Spleen (tissue), 11 donors: ENCODE results near the gene RCCD1. TPM values are rescaled to one million over a fixed set of nuclear protein-coding genes. Genes with fewer than 3 reads are reported as not detected.

Source experiments
- DNase-seq: peaks from one replicate; pipeline ENCODE4 v3.0.0-alpha.2; 2020
- H3K27ac ChIP-seq, 8 donors: fragments of 200-600 bp; sonication (generic) in 7 of 8; 1 replicate in 4 of 8; 2 replicates in 4 of 8; pipeline versions ENCODE4 v1.5.0 to v1.8.0; 2016 to 2021; ENCODE audit warnings: inconsistent platforms in 4 of 8, mild to moderate bottlenecking in 4 of 8, moderate library complexity in 1 of 8
- H3K27me3 ChIP-seq, 7 donors: fragments of 200-600 bp; sonication (generic) in 6 of 7; replicated peaks in 1 of 7; 1 replicate in 4 of 7; 2 replicates in 3 of 7; pipeline versions ENCODE4 v1.5.0 to v1.8.0; 2016 to 2021; ENCODE audit warnings: inconsistent platforms in 3 of 7, mild to moderate bottlenecking in 1 of 7
- H3K36me3 ChIP-seq, 6 donors: fragments of 200-600 bp; sonication (generic) in 5 of 6; 1 replicate in 4 of 6; 2 replicates in 2 of 6; pipeline versions ENCODE4 v1.5.0 to v1.8.0; 2016 to 2021; ENCODE audit warnings: inconsistent platforms in 2 of 6
- H3K4me1 ChIP-seq, 6 donors: fragments of 200-600 bp; sonication (generic) in 5 of 6; 1 replicate in 3 of 6; 2 replicates in 3 of 6; pipeline versions ENCODE4 v1.5.0 to v1.8.0; 2016 to 2021; ENCODE audit warnings: inconsistent platforms in 3 of 6
- H3K4me3 ChIP-seq, 8 donors: fragments of 200-600 bp; sonication (generic) in 7 of 8; 1 replicate in 4 of 8; 2 replicates in 4 of 8; pipeline versions ENCODE4 v1.5.0 to v1.8.0; 2016 to 2021; ENCODE audit warnings: inconsistent platforms in 4 of 8, mild to moderate bottlenecking in 4 of 8, moderate library complexity in 2 of 8
- H3K9me3 ChIP-seq, 8 donors: fragments of 200-600 bp; sonication (generic) in 7 of 8; 1 replicate in 4 of 8; 2 replicates in 4 of 8; pipeline versions ENCODE4 v1.5.0 to v1.8.0; 2016 to 2021; ENCODE audit warnings: inconsistent platforms in 4 of 8
- CTCF ChIP-seq, 11 experiments: fragments of 200-600 bp in 7 of 11; fragments of 450-650 bp in 4 of 11; sonication (generic) in 4 of 11; IDR thresholded peaks in 8 of 11; conservative IDR thresholded peaks in 3 of 11; 1 replicate in 7 of 11; 2 replicates in 4 of 11; pipeline versions ENCODE4 v1.4.0 to v1.8.0; 2016 to 2021; ENCODE audit warnings: antibody characterized with exemption in 11 of 11, inconsistent platforms in 4 of 11, mild to moderate bottlenecking in 1 of 11
- POLR2A ChIP-seq, 3 donors: fragments of 450-650 bp; IDR thresholded peaks; one replicate each; pipeline ENCODE4 v1.5.1; 2017; ENCODE audit warnings: antibody characterized with exemption in 3 of 3, mild to moderate bottlenecking in 1 of 3
- POLR2AphosphoS5 ChIP-seq, 3 donors: sonication (generic); formaldehyde crosslinking; IDR thresholded peaks; one replicate each; pipeline ENCODE4 v1.5.1; 2017; ENCODE audit warnings: antibody characterized with exemption in 3 of 3
- WGBS, 5 donors: extraction: QIAGEN DNeasy Blood & Tissue Kit in 3 of 5; methylation state at CpG; one replicate each; pipeline versions ENCODE4 v1.1.5 to v1.1.7; 2013 to 2018; 5-methylcytosine and 5-hydroxymethylcytosine counted together
- intact Hi-C: fragments of 100-400 bp; cut with DNase I; formaldehyde crosslinking; loops from one replicate; pipeline ENCODE4 v1.15.0; 2023; ENCODE audit warnings: low total_unique reads
- polyA plus RNA-seq, 3 donors: library from polyadenylated mRNA; stranded (reverse); fragments of 200-250 nt; gene quantifications; one replicate each; pipeline ENCODE4 v1.2.1, GENCODE V29; 2013
- total RNA-seq, 7 donors: library from RNA; depleted of rRNA in 3 of 7; stranded (reverse); fragments of >200 nt in 3 of 7; fragmentation: NEBNext Ultra II Directional in 4 of 7; extraction: Animal tissue kit (Norgen Biotek cat#: 25700) in 4 of 7; gene quantifications; one replicate each; pipeline versions ENCODE4 v1.1.0 to v1.2.1, GENCODE V29; 2016 to 2021
- donor health status: healthy with polysubstance abuse.
- donor health status: DM: no; HTN: no; CAD: no; lungs with moderate emphysema.
- donor health status: DM: no; HTN: no; CAD: no.
- donor health status: Bipolar disorder and iron deficiency.
- donor health status: healthy.
- donor health status: DM: no; HTN: no; CAD: no.
- donor health status: DM: yes; HTN: yes; CAD: no.

The RCCD1 gene
- total and polyA plus RNA-seq, 10 donors: 3.6 to 11.4 (median 8.5) TPM

GRCh38 chr15:90970274-90970673 is 15.6 kb downstream of the RCCD1 start:
- WGBS, 5 donors: 88 to 94% (median 93%) methylated on average over 7 of the region's 7 CpGs
- intact Hi-C loops: no loop called here

GRCh38 chr15:90972133-90972532 is 17.4 kb downstream of the RCCD1 start:
- Histone ChIP-seq H3K4me1 (no peaks in the 10 kb centered on the region), H3K27ac (no peak overlapping the region), H3K27me3 (no peaks in the 10 kb centered on the region), H3K9me3 (no peaks in the 10 kb centered on the region), H3K4me3 (no peak overlapping the region), H3K36me3 (peaks cover 0 to 100% (median 11%) of the 10 kb centered on the region in 6 donors)
- 87 to 98% (median 94%) methylated on average over 5 of the region's 5 CpGs for WGBS, 5 donors
- intact Hi-C loops: no loop called here
- TF ChIP-seq CTCF (IDR thresholded peaks at IDR 0.05 in 8 of 11, conservative IDR thresholded peaks at IDR 0.05 in 3 of 11) (no peak), POLR2A (IDR thresholded peaks at IDR 0.05) (no peak), POLR2AphosphoS5 (IDR thresholded peaks at IDR 0.05) (no peak)
- DNase-seq: no peak

More at GRCh38 chr15:90970274-90970673, 15.6 kb downstream of the RCCD1 start:
- DNase-seq: no peak
- H3K27me3 ChIP-seq: no peaks in the 10 kb centered on the region
- H3K4me1 ChIP-seq: no peaks in the 10 kb centered on the region
- H3K27ac ChIP-seq: no peak overlapping the region
- no peaks in the 10 kb centered on the region for H3K9me3 ChIP-seq
- peaks cover 0 to 100% (median 16%) of the 10 kb centered on the region in 6 donors for H3K36me3 ChIP-seq
- TF ChIP-seq POLR2A (IDR thresholded peaks at IDR 0.05): no peak
- no peak for TF ChIP-seq POLR2AphosphoS5 (IDR thresholded peaks at IDR 0.05)
- TF ChIP-seq CTCF (IDR thresholded peaks at IDR 0.05 in 8 of 11, conservative IDR thresholded peaks at IDR 0.05 in 3 of 11): no peak
- no peak overlapping the region for H3K4me3 ChIP-seq

- H3K36me3 ChIP-seq: peaks cover 0 to 100% (median 11%) of the 10 kb centered on the region in 6 donors
- WGBS, 5 donors: 93 to 97% (median 95%) methylated on average over 14 to 21 of the region's 21 CpGs
Measured at GRCh38 chr15:90974216-90974615, 19.5 kb downstream of the RCCD1 start.

GRCh38 chr15:90979582-90979981 is 24.9 kb downstream of the RCCD1 start:
- Histone ChIP-seq H3K4me3 (no peak overlapping the region), H3K36me3 (peaks cover 0 to 95% (median 0%) of the 10 kb centered on the region in 6 donors), H3K27ac (no peak overlapping the region), H3K4me1 (peaks cover 0 to 18% (median 1%) of the 10 kb centered on the region in 6 donors), H3K27me3 (no peaks in the 10 kb centered on the region), H3K9me3 (no peaks in the 10 kb centered on the region)
- WGBS, 5 donors: 42 to 83% (median 80%) methylated on average over 1 of the region's 1 CpG
- DNase-seq: no peak
- intact Hi-C loops: no loop called here
- TF ChIP-seq POLR2AphosphoS5 (IDR thresholded peaks at IDR 0.05) (no peak), POLR2A (IDR thresholded peaks at IDR 0.05) (no peak), CTCF (IDR thresholded peaks at IDR 0.05 in 8 of 11, conservative IDR thresholded peaks at IDR 0.05 in 3 of 11) (no peak)

More at GRCh38 chr15:90974216-90974615, 19.5 kb downstream of the RCCD1 start:
- H3K27me3 ChIP-seq: no peaks in the 10 kb centered on the region
- no peak for TF ChIP-seq CTCF (IDR thresholded peaks at IDR 0.05 in 8 of 11, conservative IDR thresholded peaks at IDR 0.05 in 3 of 11)
- no peak for TF ChIP-seq POLR2AphosphoS5 (IDR thresholded peaks at IDR 0.05)
- no peak for TF ChIP-seq POLR2A (IDR thresholded peaks at IDR 0.05)
- intact Hi-C loops: no loop called here
- DNase-seq: no peak
- H3K4me1 ChIP-seq: no peaks in the 10 kb centered on the region
- H3K9me3 ChIP-seq: no peaks in the 10 kb centered on the region
- H3K27ac ChIP-seq: no peak overlapping the region
- H3K4me3 ChIP-seq: no peak overlapping the region
